Camera-type eye (tissue), 1 donor: Measurements from ENCODE around the gene MTMR10. TPM values are rescaled to one million over a fixed set of nuclear protein-coding genes. Genes with fewer than 3 reads are reported as not detected.

ENCODE experiments used
- total RNA-seq: library from RNA; depleted of rRNA; stranded (reverse); fragments of >200 nt; gene quantifications from one replicate; pipeline ENCODE4 v1.2.3, GENCODE V29; 2014

The MTMR10 gene, protein sequence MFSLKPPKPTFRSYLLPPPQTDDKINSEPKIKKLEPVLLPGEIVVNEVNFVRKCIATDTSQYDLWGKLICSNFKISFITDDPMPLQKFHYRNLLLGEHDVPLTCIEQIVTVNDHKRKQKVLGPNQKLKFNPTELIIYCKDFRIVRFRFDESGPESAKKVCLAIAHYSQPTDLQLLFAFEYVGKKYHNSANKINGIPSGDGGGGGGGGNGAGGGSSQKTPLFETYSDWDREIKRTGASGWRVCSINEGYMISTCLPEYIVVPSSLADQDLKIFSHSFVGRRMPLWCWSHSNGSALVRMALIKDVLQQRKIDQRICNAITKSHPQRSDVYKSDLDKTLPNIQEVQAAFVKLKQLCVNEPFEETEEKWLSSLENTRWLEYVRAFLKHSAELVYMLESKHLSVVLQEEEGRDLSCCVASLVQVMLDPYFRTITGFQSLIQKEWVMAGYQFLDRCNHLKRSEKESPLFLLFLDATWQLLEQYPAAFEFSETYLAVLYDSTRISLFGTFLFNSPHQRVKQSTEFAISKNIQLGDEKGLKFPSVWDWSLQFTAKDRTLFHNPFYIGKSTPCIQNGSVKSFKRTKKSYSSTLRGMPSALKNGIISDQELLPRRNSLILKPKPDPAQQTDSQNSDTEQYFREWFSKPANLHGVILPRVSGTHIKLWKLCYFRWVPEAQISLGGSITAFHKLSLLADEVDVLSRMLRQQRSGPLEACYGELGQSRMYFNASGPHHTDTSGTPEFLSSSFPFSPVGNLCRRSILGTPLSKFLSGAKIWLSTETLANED
- total RNA-seq = 55.5 TPM

GRCh38 chr15:30991255-30992235, at the start of gene MTMR10:
MTMR10 (minus strand) TSS chr15:30991628; CDS start chr15:30991506, 122 bp downstream.

DNA sequence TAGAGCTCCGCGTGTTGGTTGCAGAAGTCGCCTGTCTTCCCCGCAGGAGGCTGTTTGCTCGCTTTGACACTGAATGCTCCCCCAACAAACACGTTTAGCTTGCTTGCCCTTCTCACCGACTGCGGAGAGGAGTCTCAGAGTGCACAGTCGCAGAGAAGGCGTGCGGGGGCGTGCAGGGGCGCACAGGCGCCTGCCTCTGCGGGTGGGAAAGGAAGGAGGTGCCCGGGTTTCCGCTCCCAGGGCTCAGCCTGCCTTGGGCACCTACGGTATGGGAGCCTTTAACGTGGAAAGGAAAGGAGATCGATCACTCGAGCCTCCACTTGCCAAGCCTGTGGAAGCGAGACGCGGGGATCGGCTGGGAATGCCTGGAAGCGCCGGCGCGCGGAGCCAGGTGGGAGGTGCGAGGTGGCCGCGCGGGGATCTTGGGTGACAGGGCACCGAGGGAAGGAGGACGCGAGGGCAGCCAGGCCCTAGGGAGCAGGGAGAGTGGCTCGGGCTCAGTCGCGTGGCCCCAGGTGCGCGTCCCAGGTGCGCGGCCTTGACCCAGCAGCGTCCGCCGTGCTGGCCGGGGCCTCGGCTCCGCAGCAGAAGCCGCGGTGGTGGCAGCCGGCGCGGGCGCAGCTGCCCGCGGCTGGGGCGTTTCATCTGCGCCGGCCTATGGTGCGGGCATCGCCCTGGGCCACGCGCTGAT, 87.8 kb downstream of the MTMR10 start, which contains the start of gene FAN1:
Gene FAN1, plus strand, starts transcription at position 419 of the 691 bp plus-strand sequence. CDS start 749 bp downstream, outside the sequence.

Other genes starting within 250 kb of the MTMR10 start
- gene FAN1, start 87.7 kb downstream of the MTMR10 start, total RNA-seq = 53.0 TPM
- gene TRPM1, start 110.1 kb upstream of the MTMR10 start, total RNA-seq = 52.6 TPM